Measurements from ENCODE around the gene C19orf47.

The C19orf47 gene

GRCh38 chr19:40302224-40303011 is 45.8 kb downstream of the C19orf47 start:
- no peak for TF ChIP-seq ZNF274 (IDR thresholded peaks at IDR 0.05; ENCODE audit: low read depth, low read length)
- no peak overlapping the region for H3K4me3 ChIP-seq (ENCODE audit: low read length)

GRCh38 chr19:40300668-40301067 is 47.5 kb downstream of the C19orf47 start:
- TF ChIP-seq ZNF274 (IDR thresholded peaks at IDR 0.05; ENCODE audit: low read depth, low read length): no peak

DNA sequence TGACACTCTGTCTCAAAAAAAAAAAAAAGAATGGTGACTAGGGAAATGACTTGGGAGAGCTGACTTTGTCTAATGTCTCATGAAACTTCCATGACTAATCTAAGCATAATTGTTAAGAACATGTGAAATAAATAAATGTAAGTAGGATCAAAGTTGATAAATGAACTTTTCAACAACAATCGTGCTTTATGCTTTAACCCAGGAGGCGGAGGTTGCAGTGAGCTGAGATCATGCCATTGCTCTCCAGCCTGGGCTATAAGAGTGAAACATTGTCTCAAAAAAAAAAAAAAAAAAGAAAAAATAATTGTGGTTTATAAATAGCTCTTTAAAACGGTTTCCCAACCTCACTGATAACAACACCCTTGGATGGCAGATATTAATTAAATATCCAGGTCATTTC is 50.2 kb downstream of the C19orf47 start:
- no peak overlapping the region for H3K4me3 ChIP-seq (ENCODE audit: low read length)
- no peak for TF ChIP-seq ZNF274 (IDR thresholded peaks at IDR 0.05; ENCODE audit: low read depth, low read length)

More at GRCh38 chr19:40300668-40301067, 47.5 kb downstream of the C19orf47 start:
- H3K4me3 ChIP-seq (ENCODE audit: low read length): no peak overlapping the region

GRCh38 chr19:40294560-40294959 is 53.6 kb downstream of the C19orf47 start:
- H3K4me3 ChIP-seq (ENCODE audit: low read length): no peak overlapping the region
- TF ChIP-seq ZNF274 (IDR thresholded peaks at IDR 0.05; ENCODE audit: low read depth, low read length): no peak

DNA sequence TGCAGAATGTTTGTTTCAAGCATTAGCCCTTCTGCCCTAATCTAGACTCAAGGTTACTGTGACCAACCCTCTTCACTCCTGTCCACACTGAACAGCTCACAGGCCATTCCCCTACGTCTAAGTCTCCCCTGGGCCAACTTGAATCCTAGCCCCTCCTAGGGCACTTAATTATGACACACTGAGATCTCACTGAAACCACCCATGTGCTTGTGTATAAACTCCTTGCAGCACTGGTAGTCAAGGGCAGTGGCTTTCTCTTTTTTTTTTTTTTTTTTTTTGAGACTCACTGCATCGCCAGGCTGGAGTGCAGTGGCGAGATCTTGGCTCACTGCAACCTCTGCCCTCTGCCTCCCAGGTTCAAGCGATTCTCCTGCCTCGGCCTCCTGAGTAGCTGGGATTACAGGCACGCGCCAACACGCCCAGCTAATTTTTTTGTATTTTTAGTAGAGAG is 61.2 kb downstream of the C19orf47 start:
- no peak for TF ChIP-seq ZNF274 (IDR thresholded peaks at IDR 0.05; ENCODE audit: low read depth, low read length)

GRCh38 chr19:40286235-40286970 is 61.8 kb downstream of the C19orf47 start:
- peak overlapping the region; percentile 71; the same call in 1 of the 2 replicates for H3K4me3 ChIP-seq (ENCODE audit: low read length)
- TF ChIP-seq ZNF274 (IDR thresholded peaks at IDR 0.05; ENCODE audit: low read depth, low read length): no peak

More for the DNA sequence above, 61.2 kb downstream of the C19orf47 start:
- no peak overlapping the region for H3K4me3 ChIP-seq (ENCODE audit: low read length)

GRCh38 chr19:40285353-40286234 is 62.6 kb downstream of the C19orf47 start:
- peak overlapping the region; percentile 96 for H3K4me3 ChIP-seq (ENCODE audit: low read length)
- TF ChIP-seq ZNF274 (IDR thresholded peaks at IDR 0.05; ENCODE audit: low read depth, low read length): no peak

GRCh38 chr19:40284501-40285352 is 63.5 kb downstream of the C19orf47 start, which contains the start of gene AKT2:
Gene AKT2 (minus strand): TSS chr19:40285345. CDS start chr19:40265267, 20,078 bp downstream.
- no peak for TF ChIP-seq ZNF274 (IDR thresholded peaks at IDR 0.05; ENCODE audit: low read depth, low read length)
- H3K4me3 ChIP-seq (ENCODE audit: low read length): peak within 1 kb of the TSS; percentile 96

DNA sequence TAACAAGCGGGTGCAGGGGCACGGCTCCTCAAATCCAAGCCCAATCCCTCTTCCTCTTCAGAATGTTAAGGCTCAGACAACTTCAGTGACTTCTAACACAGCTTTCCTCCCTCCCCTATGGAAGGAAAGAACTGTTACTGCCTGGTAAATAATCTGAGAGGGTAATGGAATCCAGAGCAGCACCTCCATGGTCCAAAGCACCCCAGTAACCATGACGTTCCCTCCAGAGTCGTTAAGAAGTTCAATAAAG is 64.0 kb downstream of the C19orf47 start:
- TF ChIP-seq ZNF274 (IDR thresholded peaks at IDR 0.05; ENCODE audit: low read depth, low read length): no peak
- H3K4me3 ChIP-seq (ENCODE audit: low read length): peak overlapping the region; percentile 96

DNA sequence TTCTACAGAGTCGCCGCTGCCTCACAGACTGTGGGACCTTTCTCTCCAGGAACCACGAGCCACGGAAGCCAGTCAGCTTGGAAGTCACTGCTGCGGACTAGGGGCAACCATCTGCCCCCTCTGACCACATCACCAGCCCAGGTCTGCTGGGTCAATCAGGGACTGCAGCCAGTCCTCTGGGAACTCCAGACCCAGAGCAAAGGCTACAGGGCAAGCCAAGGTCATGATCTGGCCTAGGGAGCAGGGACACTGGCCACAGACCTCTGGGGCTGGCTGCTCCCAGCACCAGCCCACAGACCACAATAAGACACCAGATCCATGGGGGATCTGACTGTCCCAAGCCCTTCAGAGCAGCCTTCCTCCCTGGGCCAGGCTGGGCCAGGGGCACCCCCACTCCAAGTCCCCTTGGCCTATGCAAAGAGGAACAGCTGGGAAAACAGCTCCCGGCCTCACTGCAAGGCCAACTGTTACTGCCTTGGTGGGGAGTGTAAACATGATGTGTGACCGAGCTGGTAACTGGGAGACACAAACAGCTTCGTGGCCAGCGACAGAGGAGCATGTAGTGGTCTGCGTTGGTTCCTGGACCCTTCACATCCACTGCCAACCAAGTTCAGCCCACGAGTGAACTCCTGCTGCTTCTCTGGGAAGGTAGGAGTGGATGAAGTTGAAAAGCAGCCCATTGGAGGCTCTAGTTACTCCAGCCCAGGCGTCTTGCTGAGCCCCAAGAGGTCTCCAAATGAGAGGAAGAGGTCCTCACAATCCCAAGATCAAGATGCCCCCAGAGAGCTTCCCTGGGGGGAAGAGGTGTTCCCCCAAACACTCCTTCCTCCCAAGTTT is 64.6 kb downstream of the C19orf47 start:
- H3K4me3 ChIP-seq (ENCODE audit: low read length): peak overlapping the region; percentile 96
- TF ChIP-seq ZNF274 (IDR thresholded peaks at IDR 0.05; ENCODE audit: low read depth, low read length): no peak

- H3K4me3 ChIP-seq (ENCODE audit: low read length): no peak overlapping the region
- no peak for TF ChIP-seq ZNF274 (IDR thresholded peaks at IDR 0.05; ENCODE audit: low read depth, low read length)
Observed at GRCh38 chr19:40282920-40283319, 65.3 kb downstream of the C19orf47 start.

- no peak for TF ChIP-seq ZNF274 (IDR thresholded peaks at IDR 0.05; ENCODE audit: low read depth, low read length)
- H3K4me3 ChIP-seq (ENCODE audit: low read length): no peak overlapping the region
Observed at GRCh38 chr19:40282209-40282580, 66.0 kb downstream of the C19orf47 start.

Data from GM08714 (cell line).